Panc1 (cell line): ENCODE results near the gene FXR2. TPM values are rescaled to one million over a fixed set of nuclear protein-coding genes. Genes with fewer than 3 reads are reported as not detected.

ENCODE experiments used
- ATAC-seq: fragments of 200-7000 bp; cut with Tn5 transposase; 2 replicates; pipeline ENCODE4 v1.9.1; 2020; ENCODE audit warnings: mild to moderate bottlenecking, moderate library complexity
- BruUV-seq: library from RNA; stranded (reverse); fragments of 400-500 nt; replicated peaks from 2 replicates; lab custom pipeline; 2021; lab: Mats Ljungman, UMichigan
- CTCF ChIA-PET: fragments of 300-600 bp; sonication (Branson Sonifier 250); formaldehyde crosslinking; loops from one replicate; lab custom pipeline; 2022; ENCODE audit warnings: antibody characterized with exemption; lab: Charles Lee
- POLR2A ChIA-PET: fragments of 300-600 bp; sonication (Branson Sonifier 250); formaldehyde crosslinking; loops from one replicate; lab custom pipeline; 2022; ENCODE audit warnings: antibody characterized with exemption; lab: Charles Lee
- DNase-seq: peaks from one replicate; pipeline ENCODE4 v3.0.0-alpha.2; 2010; ENCODE audit warnings: low read depth, low spot score
- H3K27ac ChIP-seq: 2 replicates; pipeline ENCODE4 v1.5.1; 2011; ENCODE audit warnings: mild to moderate bottlenecking, low read length, inconsistent platforms
- H3K27me3 ChIP-seq: fragments of 200-500 bp; sonication (Bioruptor generic); 2 replicates; pipeline ENCODE4 v1.6.0; 2014; ENCODE audit warnings: low read length, inconsistent platforms; ENCODE audit not compliant: control insufficient read depth, insufficient read depth
- H3K36me3 ChIP-seq: fragments of 200-500 bp; sonication (Bioruptor generic); 2 replicates; pipeline ENCODE4 v1.5.1; 2014; ENCODE audit warnings: inconsistent platforms, mild to moderate bottlenecking, low read length, moderate library complexity; ENCODE audit not compliant: control insufficient read depth, insufficient read depth
- H3K4me1 ChIP-seq: 2 replicates; pipeline ENCODE4 v1.5.1; 2011; ENCODE audit warnings: inconsistent platforms, mild to moderate bottlenecking, low read length, moderate library complexity; ENCODE audit not compliant: control insufficient read depth, insufficient read depth
- H3K4me3 ChIP-seq, 2 experiments: 2 replicates each; pipeline ENCODE4 v1.5.1; 2011 to 2012; ENCODE audit warnings: low read depth in 2 of 2, low read length in 2 of 2, mild to moderate bottlenecking in 2 of 2, inconsistent platforms in 1 of 2, moderate library complexity in 1 of 2
- H3K9me3 ChIP-seq: fragments of 200-500 bp; sonication (Bioruptor generic); 2 replicates; pipeline ENCODE4 v1.5.1; 2014; ENCODE audit warnings: low read depth, mild to moderate bottlenecking, inconsistent platforms, low read length, moderate library complexity; ENCODE audit not compliant: control insufficient read depth, insufficient read depth
- POLR2AphosphoS5 ChIP-seq: IDR thresholded peaks from 2 replicates; pipeline ENCODE4 v1.6.1; 2012; ENCODE audit warnings: mild to moderate bottlenecking, low read depth, low read length, moderate library complexity
- SIN3A ChIP-seq: IDR thresholded peaks from 2 replicates; pipeline ENCODE4 v1.6.1; 2012; ENCODE audit warnings: low read depth, mild to moderate bottlenecking, low read length, moderate library complexity, borderline replicate concordance; ENCODE audit not compliant: insufficient read depth
- TCF7L2 ChIP-seq: IDR thresholded peaks from 2 replicates; pipeline ENCODE4 v1.6.1; 2011; ENCODE audit warnings: mild to moderate bottlenecking, low read depth, low read length, inconsistent platforms
- in situ Hi-C: cut with HindIII; loops from 2 replicates; pipeline ENCODE4 v1.10.0; 2016; ENCODE audit warnings: low sequenced_read_pairs, low pct_unique_long_range_greater_than_20kb
- intact Hi-C: fragments of 100-400 bp; cut with micrococcal nuclease; formaldehyde crosslinking; loops from one replicate; pipeline ENCODE4 v1.10.0; 2022; ENCODE audit not compliant: unreplicated experiment
- total RNA-seq: library from RNA; stranded (reverse); gene quantifications from one replicate; pipeline ENCODE4 v1.2.1, GENCODE V29; 2021; ENCODE audit not compliant: unreplicated experiment
- TF ChIP-seq, protein P1 (sequence below): fragments of 450-650 bp; IDR thresholded peaks from 2 replicates; pipeline ENCODE4 v1.5.1; 2017; ENCODE audit warnings: mild to moderate bottlenecking
- TF ChIP-seq, protein P2 (sequence below), 2 experiments: IDR thresholded peaks; 2 replicates each; pipeline ENCODE4 v1.6.1; 2011 to 2012; ENCODE audit warnings: low read depth in 2 of 2, control low read depth in 1 of 2, low read length in 1 of 2, mild to moderate bottlenecking in 1 of 2, moderate library complexity in 1 of 2; ENCODE audit not compliant: insufficient read depth in 1 of 2

FXR2 gene
- total RNA-seq, 1 experiment from 2014 or later, result 39.7 TPM

DNA sequence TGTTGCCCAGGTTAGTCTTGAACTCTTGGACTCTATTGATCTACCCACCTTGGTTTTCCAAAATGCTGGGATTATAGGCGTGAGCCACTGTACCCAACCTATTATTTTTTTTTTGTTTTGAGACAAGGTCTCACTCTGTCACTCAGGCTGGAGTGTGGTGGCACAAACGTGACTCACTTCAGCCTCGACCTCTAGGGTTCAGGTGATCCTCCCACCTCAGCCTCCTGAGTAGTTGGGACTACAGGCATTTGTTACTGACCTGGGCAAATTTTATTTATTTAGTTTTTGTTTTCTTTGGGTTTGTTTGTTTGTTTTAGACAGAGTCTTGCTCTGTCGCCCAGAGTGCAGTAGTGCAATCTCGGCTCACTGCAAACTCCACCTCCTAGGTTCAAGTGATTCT lies 9.0 kb upstream of the FXR2 start:
- no peaks in the 10 kb centered on the region for H3K36me3 ChIP-seq
- H3K27ac ChIP-seq, result no peak overlapping the region
- BruUV-seq, result no TSS peak
- intact Hi-C loops (no loop called here), in situ Hi-C loops (no loop called here)
- H3K27me3 ChIP-seq, result no peaks in the 10 kb centered on the region
- DNase-seq (no peak), ATAC-seq (no peak)
- no peak overlapping the region for H3K4me3 ChIP-seq
- H3K9me3 ChIP-seq, result no peaks in the 10 kb centered on the region
- CTCF ChIA-PET, result no interaction called here
- TF ChIP-seq SIN3A (no peak), POLR2AphosphoS5 (no peak), TCF7L2 (no peak)
- TF ChIP-seq, protein P1, sequence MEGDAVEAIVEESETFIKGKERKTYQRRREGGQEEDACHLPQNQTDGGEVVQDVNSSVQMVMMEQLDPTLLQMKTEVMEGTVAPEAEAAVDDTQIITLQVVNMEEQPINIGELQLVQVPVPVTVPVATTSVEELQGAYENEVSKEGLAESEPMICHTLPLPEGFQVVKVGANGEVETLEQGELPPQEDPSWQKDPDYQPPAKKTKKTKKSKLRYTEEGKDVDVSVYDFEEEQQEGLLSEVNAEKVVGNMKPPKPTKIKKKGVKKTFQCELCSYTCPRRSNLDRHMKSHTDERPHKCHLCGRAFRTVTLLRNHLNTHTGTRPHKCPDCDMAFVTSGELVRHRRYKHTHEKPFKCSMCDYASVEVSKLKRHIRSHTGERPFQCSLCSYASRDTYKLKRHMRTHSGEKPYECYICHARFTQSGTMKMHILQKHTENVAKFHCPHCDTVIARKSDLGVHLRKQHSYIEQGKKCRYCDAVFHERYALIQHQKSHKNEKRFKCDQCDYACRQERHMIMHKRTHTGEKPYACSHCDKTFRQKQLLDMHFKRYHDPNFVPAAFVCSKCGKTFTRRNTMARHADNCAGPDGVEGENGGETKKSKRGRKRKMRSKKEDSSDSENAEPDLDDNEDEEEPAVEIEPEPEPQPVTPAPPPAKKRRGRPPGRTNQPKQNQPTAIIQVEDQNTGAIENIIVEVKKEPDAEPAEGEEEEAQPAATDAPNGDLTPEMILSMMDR, result no peak
- TF ChIP-seq, protein P2, sequence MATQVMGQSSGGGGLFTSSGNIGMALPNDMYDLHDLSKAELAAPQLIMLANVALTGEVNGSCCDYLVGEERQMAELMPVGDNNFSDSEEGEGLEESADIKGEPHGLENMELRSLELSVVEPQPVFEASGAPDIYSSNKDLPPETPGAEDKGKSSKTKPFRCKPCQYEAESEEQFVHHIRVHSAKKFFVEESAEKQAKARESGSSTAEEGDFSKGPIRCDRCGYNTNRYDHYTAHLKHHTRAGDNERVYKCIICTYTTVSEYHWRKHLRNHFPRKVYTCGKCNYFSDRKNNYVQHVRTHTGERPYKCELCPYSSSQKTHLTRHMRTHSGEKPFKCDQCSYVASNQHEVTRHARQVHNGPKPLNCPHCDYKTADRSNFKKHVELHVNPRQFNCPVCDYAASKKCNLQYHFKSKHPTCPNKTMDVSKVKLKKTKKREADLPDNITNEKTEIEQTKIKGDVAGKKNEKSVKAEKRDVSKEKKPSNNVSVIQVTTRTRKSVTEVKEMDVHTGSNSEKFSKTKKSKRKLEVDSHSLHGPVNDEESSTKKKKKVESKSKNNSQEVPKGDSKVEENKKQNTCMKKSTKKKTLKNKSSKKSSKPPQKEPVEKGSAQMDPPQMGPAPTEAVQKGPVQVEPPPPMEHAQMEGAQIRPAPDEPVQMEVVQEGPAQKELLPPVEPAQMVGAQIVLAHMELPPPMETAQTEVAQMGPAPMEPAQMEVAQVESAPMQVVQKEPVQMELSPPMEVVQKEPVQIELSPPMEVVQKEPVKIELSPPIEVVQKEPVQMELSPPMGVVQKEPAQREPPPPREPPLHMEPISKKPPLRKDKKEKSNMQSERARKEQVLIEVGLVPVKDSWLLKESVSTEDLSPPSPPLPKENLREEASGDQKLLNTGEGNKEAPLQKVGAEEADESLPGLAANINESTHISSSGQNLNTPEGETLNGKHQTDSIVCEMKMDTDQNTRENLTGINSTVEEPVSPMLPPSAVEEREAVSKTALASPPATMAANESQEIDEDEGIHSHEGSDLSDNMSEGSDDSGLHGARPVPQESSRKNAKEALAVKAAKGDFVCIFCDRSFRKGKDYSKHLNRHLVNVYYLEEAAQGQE (IDR thresholded peaks at IDR 0.05; ENCODE audit: insufficient read depth in 1 of 2, low read depth in 2 of 2, low read length in 1 of 2), result no peak
- POLR2A ChIA-PET, result no interaction called here
- H3K4me1 ChIP-seq, result peaks cover 7% of the 10 kb centered on the region

DNA sequence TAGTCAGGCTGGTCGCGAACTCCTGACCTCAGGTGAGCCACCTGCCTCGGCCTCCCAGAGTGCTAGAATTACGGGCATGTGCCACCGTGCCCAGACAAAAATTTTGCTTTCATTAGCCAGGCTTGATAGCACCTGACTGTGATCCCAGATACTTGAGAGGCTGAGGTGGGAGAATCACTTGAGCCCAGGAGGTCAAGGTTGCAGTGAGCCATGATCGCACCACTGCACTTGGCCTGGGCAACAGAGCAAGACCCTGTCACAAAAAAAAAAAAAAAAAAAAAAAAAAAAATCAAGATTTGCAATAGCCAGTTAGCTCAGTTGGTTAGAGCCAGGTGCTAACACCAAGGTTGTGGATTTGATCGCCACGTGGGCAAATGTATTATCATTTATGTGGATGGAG lies 6.1 kb upstream of the FXR2 start:
- in situ Hi-C loops, result no loop called here
- no peaks in the 10 kb centered on the region for H3K9me3 ChIP-seq

More for the DNA sequence above, 6.1 kb upstream of the FXR2 start:
- intact Hi-C loops, result no loop called here
- POLR2A ChIA-PET, result interaction anchor here (0.6 kb wide), 1 partner anchor 81 kb away, joined by 4 read pairs; no protein-coding TSS in a partner anchor
- Histone ChIP-seq H3K4me3 (no peak overlapping the region), H3K36me3 (no peaks in the 10 kb centered on the region), H3K27me3 (no peaks in the 10 kb centered on the region), H3K27ac (no peak overlapping the region), H3K4me1 (no peaks in the 10 kb centered on the region)
- TF ChIP-seq, protein P1, result no peak
- TF ChIP-seq TCF7L2, result no peak
- TF ChIP-seq POLR2AphosphoS5, result no peak
- no peak for TF ChIP-seq SIN3A
- TF ChIP-seq, protein P2 (IDR thresholded peaks at IDR 0.05; ENCODE audit: insufficient read depth in 1 of 2, low read depth in 2 of 2, low read length in 1 of 2), result no peak
- CTCF ChIA-PET, result no interaction called here
- DNase-seq, result no peak
- ATAC-seq, result no peak
- BruUV-seq, result no TSS peak
